ENCODE data around the gene FN1. TPM values are rescaled to one million over a fixed set of nuclear protein-coding genes. Genes with fewer than 3 reads are reported as not detected.

The FN1 gene
- total RNA-seq, 1 donor from 2014 or later = not detected

DNA sequence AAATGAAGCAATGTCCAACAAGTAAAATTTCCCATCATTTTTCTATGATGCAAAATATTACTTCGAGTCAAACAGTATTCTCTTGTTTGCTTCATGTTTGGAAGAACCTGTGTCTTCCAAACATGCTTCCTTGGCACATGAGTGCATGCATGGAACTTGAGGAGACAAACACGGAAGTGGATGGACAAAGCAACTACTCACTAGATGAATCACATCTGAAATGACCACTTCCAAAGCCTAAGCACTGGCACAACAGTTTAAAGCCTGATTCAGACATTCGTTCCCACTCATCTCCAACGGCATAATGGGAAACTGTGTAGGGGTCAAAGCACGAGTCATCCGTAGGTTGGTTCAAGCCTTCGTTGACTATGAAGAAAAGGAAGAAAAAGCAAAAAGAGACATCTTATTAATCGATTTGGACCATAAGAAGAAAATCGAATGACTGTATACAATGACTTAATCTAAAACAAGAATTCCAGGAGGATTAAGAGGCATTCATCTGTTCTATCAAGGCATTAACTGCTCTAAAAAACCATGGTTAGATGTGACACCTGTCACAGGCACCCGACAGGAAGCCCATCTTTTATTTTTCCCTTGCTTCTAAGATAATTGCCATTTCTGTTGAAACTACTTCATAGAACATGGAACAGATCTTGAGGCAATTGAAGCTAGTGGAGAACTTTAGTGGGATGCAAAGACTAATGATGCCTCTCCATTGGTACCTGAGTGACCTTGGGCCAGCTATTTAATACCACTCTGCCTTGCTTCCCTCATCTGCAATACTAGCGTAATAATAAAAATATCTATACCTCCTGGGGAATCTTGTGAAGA, 68.0 kb downstream of the FN1 start:
- no peaks in the 10 kb centered on the region for H3K9me3 Mint-ChIP-seq
- no peak overlapping the region for H3K4me3 Mint-ChIP-seq
- TF ChIP-seq, protein P1, sequence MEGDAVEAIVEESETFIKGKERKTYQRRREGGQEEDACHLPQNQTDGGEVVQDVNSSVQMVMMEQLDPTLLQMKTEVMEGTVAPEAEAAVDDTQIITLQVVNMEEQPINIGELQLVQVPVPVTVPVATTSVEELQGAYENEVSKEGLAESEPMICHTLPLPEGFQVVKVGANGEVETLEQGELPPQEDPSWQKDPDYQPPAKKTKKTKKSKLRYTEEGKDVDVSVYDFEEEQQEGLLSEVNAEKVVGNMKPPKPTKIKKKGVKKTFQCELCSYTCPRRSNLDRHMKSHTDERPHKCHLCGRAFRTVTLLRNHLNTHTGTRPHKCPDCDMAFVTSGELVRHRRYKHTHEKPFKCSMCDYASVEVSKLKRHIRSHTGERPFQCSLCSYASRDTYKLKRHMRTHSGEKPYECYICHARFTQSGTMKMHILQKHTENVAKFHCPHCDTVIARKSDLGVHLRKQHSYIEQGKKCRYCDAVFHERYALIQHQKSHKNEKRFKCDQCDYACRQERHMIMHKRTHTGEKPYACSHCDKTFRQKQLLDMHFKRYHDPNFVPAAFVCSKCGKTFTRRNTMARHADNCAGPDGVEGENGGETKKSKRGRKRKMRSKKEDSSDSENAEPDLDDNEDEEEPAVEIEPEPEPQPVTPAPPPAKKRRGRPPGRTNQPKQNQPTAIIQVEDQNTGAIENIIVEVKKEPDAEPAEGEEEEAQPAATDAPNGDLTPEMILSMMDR (IDR thresholded peaks at IDR 0.05) = no peak
- no peak overlapping the region for H3K27ac Mint-ChIP-seq
- no peaks in the 10 kb centered on the region for H3K27me3 Mint-ChIP-seq
- DNase-seq (no peak), ATAC-seq (ENCODE audit: low read depth) (no peak)
- CTCF ChIA-PET = no interaction called here
- POLR2A ChIA-PET = no interaction called here
- peaks cover 3% of the 10 kb centered on the region for H3K4me1 Mint-ChIP-seq
- intact Hi-C loops (cut with micrococcal nuclease) = no loop called here
- peaks cover 29% of the 10 kb centered on the region for H3K36me3 Mint-ChIP-seq (ENCODE audit: low read depth)

DNA sequence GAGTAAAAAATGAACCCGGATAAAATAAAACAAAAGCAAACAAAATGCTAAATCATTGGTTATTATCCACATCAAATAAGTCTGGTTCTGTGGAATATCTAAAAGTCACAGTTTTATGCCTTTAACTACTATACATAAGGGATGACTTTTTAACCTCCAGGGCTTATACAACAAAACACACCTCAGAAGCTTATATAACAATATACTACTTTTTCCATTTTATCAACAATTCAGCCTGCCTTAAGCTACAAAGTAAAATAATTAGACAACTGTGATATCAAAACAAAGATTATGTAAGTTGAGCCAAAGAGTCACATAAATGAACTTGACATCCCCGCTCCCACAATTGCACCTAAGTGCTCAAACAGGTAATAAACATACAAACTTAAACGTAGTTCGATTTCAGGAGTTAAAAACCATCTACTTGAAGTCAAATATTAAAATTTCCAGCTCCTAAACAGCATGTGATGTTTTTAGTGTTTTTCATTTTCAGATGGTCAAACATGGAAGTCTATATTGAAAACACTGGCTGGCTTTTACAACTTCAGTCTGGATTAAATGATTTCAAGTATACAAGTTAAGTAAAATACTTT, 69.3 kb downstream of the FN1 start:
- intact Hi-C loops (cut with micrococcal nuclease) = no loop called here
- H3K27me3 Mint-ChIP-seq = no peaks in the 10 kb centered on the region
- peaks cover 3% of the 10 kb centered on the region for H3K4me1 Mint-ChIP-seq
- ChIA-PET POLR2A (no interaction called here), CTCF (no interaction called here)
- ATAC-seq (ENCODE audit: low read depth) (no peak), DNase-seq (no peak)
- H3K4me3 Mint-ChIP-seq = no peak overlapping the region
- no peak overlapping the region for H3K27ac Mint-ChIP-seq
- no peaks in the 10 kb centered on the region for H3K9me3 Mint-ChIP-seq
- TF ChIP-seq, protein P1 (IDR thresholded peaks at IDR 0.05) = no peak
- peaks cover 35% of the 10 kb centered on the region for H3K36me3 Mint-ChIP-seq (ENCODE audit: low read depth)

DNA sequence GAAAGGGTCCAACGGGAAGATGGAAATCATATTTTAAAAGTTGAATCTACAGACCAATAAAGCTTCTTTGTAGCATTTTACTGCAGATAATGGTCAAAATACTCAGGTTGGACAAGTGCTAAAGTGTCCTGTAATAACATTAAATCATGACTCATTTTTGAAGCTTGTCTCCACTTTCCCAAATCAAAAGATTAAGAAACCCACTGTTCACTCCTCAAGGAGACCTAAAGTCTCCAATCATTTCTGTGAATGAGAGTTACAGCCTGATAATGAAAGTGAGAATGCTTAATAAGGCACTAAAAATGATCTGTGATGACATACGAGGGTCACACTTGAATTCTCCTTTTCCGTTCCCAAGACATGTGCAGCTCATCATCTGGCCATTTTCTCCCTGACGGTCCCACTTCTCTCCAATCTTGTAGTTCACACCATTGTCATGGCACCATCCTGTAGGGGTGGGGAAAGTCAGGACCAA, 70.6 kb downstream of the FN1 start:
- no peak for ATAC-seq (ENCODE audit: low read depth)

DNA sequence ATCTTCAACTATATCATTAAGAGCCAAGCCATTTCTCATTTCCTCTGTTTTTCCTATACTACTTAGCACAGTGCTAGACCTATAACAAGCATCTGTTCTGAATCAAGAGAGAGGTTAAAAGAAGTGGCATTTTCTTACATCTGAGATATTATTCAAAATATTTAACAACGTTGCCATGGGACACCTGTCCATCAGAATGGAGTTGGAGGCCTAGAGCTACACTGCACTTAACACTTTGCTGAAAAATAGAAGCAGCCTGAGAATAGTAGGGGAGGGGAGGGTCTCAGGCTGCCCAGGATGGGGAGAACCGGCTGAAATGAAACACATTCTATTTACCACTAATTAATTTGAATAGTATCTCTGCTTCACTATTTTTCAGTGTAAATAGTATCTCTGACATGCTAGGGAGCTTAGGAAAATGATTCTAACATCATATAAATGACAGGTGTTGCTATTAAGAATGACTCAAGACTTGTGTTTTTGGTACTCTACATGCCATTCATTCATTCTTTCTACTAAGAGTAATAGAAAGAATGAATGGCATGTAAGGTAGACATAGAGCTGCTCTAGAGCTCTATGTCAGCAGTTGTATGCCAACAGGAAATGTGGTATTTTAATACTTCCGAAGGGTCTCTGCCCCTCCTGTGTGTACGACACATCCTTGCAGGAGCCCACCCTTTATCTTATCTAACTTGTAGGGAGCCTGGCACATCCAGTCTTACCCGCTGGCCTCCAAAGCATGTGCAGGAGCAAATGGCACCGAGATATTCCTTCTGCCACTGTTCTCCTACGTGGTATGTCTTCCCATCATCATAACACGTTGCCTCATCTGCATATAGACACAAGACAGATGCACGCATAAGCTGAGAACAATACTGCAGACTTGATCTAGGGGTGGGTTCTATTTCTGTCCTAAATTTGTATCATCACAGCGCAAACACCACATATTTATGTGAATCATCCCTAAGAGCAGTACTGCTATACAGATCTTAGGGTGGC, 71.4 kb downstream of the FN1 start:
- no peak overlapping the region for H3K27ac Mint-ChIP-seq
- intact Hi-C loops (cut with micrococcal nuclease) = no loop called here
- peaks cover 43% of the 10 kb centered on the region for H3K36me3 Mint-ChIP-seq (ENCODE audit: low read depth)
- H3K4me1 Mint-ChIP-seq = peaks cover 3% of the 10 kb centered on the region
- no peaks in the 10 kb centered on the region for H3K27me3 Mint-ChIP-seq
- POLR2A ChIA-PET = no interaction called here
- ATAC-seq (ENCODE audit: low read depth) = no peak
- DNase-seq = no peak
- TF ChIP-seq, protein P1 (IDR thresholded peaks at IDR 0.05) = no peak
- no peak overlapping the region for H3K4me3 Mint-ChIP-seq
- no peaks in the 10 kb centered on the region for H3K9me3 Mint-ChIP-seq
- CTCF ChIA-PET = no interaction called here

More for the DNA sequence above, 70.6 kb downstream of the FN1 start:
- H3K27me3 Mint-ChIP-seq = no peaks in the 10 kb centered on the region
- CTCF ChIA-PET = no interaction called here
- intact Hi-C loops (cut with micrococcal nuclease) = no loop called here
- H3K9me3 Mint-ChIP-seq = no peaks in the 10 kb centered on the region
- DNase-seq = no peak
- TF ChIP-seq, protein P1 (IDR thresholded peaks at IDR 0.05) = no peak
- peaks cover 41% of the 10 kb centered on the region for H3K36me3 Mint-ChIP-seq (ENCODE audit: low read depth)
- H3K27ac Mint-ChIP-seq = no peak overlapping the region
- H3K4me3 Mint-ChIP-seq = no peak overlapping the region
- H3K4me1 Mint-ChIP-seq = peaks cover 3% of the 10 kb centered on the region
- POLR2A ChIA-PET = no interaction called here
